GM11168 (cell line): Measurements from ENCODE around the gene CCDC124.
"Not testable (repeated sequence)": the region's sequence is repeated elsewhere in the genome, so short reads cannot be mapped to it uniquely, and the experiment has no call there.

Source experiments
- in situ Hi-C: fragments of 300-500 bp; cut with MboI; formaldehyde crosslinking; loops from one replicate; pipeline ENCODE4 v1.12.0; 2022; ENCODE audit warnings: low sequenced_read_pairs; ENCODE audit not compliant: unreplicated experiment

Gene CCDC124

DNA sequence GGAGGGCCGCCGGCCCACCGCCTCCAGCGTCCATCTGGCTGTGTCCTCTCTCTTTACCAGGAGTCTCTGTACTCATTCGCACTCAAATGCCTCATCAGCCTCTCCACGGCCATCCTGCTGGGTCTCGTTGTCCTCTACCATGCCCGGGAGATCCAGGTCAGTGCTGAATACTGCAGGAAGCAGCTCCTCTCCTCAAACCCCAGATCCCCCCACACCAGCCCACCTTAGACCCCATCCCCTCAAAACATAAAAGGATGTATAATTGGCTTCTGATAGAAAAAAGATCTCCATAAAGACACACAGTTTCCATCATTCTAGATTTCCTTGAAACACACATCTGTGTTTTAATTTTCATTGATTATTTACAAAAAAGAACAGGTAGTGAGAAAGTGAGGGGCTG lies 42.2 kb downstream of the CCDC124 start:
- in situ Hi-C loops: no loop called here

DNA sequence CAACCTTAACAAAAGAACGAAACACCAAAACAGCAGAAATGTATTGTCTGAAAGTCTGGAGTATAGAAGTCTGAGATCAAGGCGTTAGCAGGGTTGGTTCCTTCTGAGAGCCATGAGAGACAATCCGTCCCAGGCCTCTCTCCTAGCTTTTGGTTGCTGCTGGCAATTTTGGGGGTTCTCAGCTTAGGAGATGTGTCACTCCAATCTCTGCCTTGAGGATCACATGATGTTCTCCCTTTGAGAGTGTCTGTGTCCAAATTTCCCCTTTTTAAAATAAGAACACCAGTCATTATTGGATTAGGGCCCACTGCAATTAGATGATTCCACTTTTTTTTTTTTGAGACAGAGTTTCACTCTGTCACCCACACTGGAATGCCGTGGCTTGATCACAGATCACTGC lies 44.2 kb downstream of the CCDC124 start:
- in situ Hi-C loops: no loop called here

DNA sequence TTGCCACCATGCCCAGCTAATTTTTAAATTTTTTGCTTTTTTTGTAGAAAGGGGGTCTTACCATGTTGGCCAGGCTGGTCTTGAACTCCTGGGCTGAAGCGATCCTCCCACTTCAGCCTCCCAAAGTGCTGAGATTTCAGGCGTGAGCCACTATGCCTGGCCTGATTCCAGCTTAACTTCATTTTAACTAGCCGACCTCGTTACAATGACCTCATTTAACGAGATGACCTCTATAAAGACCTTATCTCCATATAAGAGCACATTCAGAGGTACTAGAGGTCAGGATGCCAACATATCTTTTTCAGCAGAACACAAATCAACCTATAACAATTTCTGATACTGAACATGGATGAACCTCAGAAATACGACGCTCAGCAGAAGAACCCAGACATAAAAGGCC lies 44.7 kb downstream of the CCDC124 start:
- in situ Hi-C loops: no loop called here

DNA sequence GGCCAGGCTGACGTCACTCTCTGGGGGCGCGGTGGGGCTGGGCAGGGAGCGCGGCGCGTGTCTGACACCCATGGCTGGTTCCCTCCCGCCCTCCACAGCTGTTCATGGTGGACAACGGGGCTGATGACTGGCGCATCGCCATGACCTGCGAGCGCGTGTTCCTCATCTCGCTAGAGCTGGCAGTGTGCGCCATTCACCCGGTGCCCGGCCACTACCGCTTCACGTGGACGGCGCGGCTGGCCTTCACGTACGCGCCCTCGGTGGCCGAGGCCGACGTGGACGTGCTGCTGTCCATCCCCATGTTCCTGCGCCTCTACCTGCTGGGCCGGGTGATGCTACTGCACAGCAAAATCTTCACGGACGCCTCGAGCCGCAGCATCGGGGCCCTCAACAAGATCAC lies 48.8 kb downstream of the CCDC124 start:
- in situ Hi-C loops: no loop called here

DNA sequence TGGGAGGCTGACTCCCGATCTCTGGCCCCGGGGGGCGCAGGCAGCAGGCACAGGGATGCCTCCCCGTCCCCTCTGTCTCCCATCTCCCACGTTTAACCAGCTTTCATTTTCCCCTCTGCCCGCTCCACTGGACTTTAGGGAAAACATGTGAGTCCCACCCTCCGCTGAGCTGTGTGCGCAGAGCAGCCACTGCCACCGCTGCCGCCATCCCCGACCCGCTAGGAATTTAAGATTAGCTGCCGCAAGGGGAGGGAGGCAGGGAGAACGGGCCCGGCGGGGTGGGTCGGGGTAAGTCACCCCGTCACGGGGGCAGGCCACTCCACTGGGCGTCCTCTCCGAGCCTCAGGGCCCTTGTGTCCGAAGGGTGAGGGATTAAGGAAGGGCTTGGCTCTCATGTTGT lies 49.6 kb downstream of the CCDC124 start:
- in situ Hi-C loops: no loop called here

DNA sequence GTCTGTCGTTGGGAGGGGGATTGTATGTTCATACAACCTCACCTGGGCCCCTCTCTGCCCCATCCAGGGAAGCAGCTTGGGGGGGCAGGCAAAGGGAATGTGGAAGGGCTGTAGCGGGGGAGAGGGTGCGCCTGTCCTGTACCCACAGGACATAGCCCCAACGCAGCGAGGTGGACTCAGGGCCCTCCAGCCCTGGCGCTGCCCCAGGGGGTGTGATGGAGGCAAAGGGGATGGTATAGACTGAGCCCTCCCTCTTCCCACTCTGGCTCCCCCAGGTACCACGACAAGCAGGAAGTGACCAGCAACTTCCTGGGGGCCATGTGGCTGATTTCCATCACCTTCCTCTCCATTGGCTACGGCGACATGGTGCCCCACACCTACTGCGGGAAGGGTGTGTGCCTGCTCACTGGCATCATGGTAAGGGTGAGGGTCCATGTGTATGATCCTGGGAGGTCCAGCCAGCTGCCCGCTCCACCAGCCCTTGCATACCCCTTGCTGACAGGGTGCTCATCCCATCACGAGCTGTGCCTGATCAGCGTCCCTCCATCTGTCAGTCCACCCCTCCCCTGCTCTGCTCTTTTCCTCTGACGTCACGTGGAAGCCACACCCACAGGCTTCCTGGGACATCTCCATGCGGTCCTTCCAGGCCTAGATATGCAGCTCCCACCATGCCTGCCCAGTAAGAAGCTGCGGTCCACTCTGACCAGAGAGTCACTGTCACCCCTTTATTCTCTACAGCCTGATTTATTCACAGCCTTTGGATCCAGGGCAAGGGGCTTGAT lies 52.4 kb downstream of the CCDC124 start:
- in situ Hi-C loops: no loop called here

DNA sequence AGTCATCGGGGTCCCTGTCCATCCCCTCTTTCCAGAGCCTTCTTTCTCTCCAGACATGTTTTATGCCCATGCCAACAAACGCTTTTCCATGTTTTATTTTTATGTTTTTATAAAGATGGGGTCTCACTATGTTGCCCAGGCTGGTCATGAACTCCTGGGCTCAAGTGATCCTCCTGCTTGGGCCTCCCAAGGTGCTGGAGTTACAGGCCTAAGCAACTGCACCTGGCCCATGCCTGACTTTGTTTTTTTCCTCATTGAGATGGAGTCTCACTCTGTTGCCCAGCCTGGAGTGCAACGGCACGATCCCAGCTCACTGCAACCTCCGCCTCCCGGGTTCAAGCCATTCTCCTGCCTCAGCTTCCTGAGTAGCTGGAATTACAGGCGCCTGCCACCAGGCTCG lies 53.8 kb downstream of the CCDC124 start:
- in situ Hi-C loops: not testable (repeated sequence)

DNA sequence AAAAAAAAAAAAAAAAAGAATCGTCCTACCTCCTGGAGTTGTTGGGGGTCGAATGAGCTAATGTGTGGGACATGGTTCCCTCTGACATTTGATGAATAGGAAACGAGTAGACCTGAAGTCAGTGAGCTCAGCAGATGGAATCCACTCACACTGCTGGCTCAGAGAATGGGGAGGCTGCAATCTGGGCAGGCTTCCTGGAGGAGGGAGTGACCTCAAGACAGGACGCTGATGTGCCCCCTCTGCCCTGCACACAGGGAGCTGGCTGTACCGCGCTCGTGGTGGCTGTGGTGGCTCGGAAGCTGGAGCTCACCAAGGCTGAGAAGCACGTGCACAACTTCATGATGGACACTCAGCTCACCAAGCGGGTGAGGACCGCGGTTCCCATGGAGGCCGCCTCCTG lies 55.3 kb downstream of the CCDC124 start:
- in situ Hi-C loops: no loop called here

DNA sequence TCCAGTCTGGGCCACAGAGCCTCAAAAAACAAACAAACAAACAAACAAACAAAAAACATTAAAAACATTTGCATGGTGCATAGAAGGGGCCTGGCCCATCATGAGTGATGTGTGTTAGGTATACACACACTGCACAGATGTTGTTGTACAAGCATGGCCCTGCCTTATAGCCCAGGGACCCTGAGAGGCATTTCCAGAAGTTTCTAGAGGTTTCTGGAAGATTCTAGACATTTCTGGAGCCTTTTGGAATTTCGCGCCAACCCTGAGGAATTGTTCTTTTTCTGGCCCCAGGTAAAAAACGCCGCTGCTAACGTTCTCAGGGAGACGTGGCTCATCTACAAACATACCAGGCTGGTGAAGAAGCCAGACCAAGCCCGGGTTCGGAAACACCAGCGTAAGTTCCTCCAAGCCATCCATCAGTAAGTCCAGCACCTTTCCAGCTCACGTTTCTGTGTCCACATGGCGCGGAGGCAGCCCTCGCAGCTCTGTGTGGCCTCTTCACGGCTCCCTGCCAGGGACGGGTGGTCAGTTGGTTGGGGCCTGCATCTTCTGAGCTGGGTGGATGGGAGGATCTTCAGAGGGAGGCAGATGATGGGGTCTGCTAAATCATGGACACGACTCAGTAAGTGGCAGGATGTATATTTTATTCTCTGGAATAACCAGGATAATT lies 56.7 kb downstream of the CCDC124 start:
- in situ Hi-C loops: no loop called here

DNA sequence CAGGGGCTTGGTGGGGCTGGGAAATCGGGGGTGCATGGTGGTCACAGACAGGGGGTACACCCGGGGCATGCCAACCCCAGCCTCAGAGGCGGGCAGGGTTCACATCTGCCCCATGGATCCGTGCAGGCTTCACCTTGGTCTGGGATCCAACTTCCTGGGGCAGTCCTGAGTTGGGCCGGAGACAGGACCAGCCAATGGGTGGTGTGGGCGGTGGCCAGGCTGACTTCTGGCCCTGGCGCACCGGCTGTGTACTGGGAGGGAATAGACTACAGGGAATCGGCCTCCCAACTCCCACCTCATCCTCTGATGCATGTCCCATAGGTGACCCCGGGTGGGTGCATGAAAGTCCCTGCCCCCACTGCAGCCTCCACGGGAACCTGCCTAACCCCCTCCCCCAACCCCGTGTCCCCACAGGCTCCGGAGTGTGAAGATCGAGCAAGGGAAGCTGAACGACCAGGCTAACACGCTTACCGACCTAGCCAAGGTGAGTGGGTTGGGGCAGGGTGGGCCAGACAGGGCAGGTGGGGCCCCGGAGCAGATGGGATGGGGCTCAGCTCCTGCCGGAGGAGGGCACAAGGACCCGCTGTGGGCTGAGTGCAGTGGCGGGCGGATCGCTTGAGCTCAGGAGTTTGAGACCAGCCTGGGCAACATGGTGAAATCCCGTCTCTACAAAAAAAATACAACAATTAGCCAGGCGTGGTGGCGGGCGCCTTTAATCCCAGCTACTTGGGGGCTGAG lies 60.4 kb downstream of the CCDC124 start:
- in situ Hi-C loops: no loop called here
